Muscle of arm (tissue), 12 donors: Measurements from ENCODE around the gene LPP. TPM values are rescaled to one million over a fixed set of nuclear protein-coding genes. Genes with fewer than 3 reads are reported as not detected.

Experiments used
- DNase-seq: peaks from one replicate; pipeline ENCODE4 v3.0.0-alpha.2; 2013
- polyA plus RNA-seq, 12 donors: library from polyadenylated mRNA; unstranded; fragments of 120-200 nt; gene quantifications; one replicate each; pipeline ENCODE4 v1.2.1, GENCODE V29; 2013; ENCODE audit not compliant: insufficient read length in 12 of 12

Gene LPP
- polyA plus RNA-seq, 12 donors, result 13.8 to 39.6 (median 16.4) TPM; not detected in 1

DNA sequence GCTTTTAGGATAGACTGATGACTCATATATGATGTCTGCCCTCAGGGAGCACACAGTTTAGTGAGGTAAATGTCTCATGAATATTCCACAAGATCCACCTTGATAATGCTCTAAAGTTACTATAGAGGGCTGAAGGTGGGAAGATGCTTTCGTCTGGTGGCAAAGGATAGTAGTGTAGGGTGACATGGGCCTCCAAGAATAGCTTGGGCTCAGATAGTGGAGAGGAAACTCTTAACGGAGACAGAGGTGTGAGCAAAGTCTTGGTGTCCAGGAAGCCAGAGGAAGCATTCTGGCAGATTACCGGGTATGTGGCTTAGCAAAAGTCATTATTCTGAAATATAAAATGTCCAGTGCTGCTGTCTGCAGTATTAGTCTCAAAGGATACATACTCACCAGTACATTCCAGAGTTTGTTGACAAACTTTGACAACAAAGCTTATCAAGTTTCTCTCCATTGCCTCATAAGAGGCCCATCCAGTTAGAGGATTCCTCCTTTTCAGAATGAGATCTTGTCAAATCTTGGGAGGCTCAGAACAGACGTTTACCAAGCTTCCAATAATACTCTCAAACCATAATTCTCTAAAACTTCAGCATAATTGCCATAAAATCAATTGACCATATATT lies 316.7 kb downstream of the LPP start:
- DNase-seq, result no peak

DNA sequence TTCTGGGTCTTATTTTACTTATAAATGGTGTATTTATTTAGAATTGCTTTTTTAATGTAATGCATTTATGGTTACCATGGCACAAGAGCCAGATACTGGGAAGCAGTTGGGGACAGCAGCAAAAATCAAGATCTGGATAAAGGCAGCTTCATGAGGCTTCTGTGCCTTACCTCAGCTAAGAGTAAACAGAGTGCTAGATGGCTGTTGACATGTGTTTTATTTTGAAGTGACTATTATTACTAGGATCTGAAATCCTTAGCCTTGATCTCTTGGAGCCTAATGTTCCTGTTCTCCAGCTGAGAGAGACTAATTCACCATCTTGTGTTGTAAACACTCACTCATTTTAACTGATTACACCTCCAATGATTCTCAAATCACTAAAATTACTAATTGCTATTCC lies 317.8 kb downstream of the LPP start:
- DNase-seq, result no peak

DNA sequence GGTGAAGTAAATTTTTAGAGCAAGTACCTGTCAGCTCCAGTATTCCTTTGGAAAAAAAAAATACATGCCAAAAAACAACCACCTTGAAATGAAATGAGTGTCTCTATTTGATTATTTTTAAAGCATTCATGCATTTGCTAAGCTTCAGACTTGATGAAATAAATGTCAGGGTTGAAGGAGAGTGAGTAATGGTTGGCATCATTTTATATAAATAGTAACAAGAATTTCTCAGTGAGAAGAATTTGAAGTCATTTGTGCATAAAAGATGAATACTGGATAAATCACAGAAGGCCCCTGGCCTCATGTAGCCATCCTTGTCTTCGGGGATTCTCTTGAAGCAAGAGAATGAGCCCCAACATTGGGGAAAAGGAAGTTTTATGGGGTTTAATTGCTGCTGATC lies 318.4 kb downstream of the LPP start:
- no peak for DNase-seq

DNA sequence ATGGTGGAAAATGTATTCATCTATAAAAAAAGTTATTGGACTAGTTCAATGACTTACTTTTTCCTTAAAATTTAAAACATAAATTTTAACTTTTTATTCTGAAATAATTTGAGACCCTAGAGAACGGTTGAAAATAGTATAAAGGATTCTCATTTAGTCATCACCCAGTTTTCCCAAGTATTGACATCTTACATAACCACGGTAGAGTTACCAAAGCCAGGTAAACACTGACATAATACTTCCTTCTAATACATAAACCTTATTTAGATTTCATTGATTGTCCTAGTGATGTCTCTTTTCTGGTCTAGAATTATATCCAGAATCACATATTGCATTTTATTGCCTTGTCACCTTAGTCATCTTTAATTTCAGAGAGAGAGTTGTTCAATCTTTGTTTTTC lies 319.1 kb downstream of the LPP start:
- no peak for DNase-seq

DNA sequence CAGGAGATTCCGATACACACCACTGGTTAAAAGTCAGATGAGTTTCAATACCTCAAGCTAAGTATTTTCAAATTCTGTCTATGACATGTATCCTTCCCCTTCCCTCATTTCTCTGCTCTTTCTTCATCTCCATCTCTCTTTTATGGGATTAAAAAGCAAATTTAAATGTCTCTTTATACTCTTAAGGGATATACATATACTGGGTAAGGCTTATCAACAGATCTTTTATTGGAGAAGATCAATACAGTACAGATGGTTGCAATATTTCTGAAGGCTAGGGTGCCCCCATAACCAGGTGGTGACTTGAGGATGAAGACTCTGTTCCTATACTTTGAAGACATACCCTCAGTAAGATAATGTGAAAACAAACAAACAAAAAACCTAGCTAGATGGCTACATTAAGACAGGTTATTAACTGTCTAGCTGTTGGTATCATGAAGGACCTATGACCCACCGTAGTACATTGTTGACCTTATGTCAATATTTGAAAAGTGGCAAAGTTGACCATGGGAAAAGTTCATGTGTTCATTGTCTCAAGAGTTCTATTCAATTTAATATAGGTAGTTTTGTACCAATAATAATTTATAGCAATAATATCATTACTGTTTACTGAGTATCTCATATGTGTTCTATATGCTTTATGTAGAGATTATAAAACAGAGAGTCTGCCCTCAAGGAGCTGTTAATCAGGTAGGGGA lies 319.8 kb downstream of the LPP start:
- no peak for DNase-seq

DNA sequence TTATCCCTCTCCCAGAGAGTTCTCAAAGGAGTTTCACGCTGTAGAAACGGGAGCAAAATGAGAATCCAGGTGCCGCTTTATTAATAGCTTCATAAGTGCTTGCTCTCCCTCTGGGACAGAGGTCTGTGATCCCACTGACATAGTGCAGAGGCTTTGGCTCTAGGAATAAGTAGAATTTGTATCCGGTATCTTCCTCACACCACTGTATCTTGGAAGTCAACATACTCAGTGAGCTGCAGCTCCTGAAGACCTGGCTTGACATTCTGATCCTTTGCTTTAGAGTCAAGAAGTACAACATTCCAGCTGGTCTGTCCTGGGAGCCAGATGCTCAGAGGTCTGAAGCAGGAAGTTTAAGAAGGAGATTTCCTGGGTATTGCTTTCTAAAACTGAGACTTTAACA lies 323.0 kb downstream of the LPP start:
- peak; percentile 20 for DNase-seq

DNA sequence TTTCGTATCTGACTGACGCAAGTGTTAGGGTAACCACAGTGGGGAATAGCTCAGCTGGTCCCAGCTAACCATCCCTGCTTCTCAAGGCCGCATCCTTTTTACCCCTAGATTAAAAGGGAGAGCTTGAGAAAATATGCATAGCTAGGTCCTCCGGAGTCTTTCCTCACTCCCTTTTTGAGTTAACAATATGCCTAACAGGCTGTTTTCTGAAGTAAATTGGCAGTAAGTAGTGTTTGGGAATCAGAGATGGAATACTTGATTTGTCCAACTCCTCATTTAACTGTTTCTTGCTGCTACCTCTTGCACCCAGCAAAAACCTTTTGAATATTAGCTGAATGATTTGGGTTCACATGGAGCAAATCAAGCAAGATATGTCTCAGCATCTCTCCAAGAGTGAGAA lies 326.1 kb downstream of the LPP start:
- no peak for DNase-seq

DNA sequence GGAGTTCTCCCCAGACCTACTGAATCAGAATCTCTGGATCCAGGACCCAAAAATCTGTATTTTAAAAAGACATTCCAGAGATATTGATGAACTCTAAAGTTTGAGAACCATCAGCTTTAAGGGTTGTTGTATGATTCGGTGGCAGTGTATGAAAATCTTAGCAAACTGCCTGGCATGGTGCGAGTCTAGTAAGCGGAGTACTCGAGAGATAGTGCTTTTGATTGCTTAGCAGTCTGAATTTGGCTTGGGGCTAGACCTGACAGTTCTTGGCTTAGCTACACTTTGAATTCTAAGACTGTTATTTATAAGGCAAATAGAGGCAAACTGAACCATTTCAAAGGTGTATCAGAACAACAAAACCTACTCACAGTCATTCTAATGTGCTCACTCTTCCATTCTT lies 329.0 kb downstream of the LPP start:
- DNase-seq, result no peak

DNA sequence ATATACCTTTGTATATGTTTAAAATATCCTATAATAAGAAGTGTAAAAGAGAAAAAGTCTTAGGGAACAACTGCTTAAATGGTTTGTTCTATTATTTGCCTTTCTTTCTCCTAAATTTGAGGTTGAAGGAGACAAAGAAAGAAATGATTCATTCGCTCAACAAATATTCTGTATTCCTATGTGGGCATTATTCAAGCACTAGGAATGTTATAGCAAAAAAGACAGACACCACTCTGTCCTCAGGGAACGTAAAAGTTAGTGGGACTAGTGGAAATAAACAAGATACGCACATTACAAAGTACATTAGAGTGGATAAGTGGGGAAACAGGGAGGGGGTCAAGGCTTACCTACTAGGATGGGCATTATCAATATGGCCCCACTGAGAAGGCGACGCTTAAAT lies 332.2 kb downstream of the LPP start:
- no peak for DNase-seq

DNA sequence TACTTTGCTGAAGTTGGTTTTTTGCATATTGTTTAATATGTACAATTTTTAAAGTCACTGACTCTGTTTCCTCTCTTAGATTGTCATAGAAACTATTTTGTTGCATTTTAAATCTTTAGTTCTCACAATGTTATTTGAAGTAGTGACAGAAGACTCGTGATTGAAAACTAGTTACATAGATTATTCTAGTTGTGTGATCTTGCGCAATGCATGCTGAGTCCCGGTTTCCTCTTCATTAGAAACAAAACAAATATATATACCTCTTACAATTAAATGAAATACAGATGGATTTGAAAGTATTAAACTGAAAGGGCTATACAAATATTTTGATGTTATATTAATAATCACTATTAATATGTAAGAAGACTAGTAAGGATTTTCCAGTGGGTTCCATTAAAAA lies 333.0 kb downstream of the LPP start:
- DNase-seq, result no peak

DNA sequence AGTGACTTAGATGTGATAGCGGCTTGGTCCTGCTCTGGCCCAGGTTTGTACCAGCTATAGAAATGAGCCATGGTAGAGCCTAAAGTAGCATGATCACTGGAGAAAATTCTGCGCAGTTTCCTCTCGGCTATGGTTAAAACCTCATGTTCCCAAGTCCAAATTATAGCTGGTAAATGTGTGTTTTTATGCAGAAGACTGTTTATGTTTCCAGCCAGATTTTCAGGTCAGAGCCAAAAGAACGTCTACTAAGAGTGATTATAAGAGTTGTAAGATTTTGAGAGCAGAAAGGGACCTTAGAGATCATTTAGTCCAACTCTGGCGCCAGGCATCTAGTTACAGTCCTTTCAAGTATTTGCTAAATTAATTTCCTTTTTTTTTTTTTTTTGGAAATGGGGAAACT lies 333.7 kb downstream of the LPP start:
- no peak for DNase-seq

DNA sequence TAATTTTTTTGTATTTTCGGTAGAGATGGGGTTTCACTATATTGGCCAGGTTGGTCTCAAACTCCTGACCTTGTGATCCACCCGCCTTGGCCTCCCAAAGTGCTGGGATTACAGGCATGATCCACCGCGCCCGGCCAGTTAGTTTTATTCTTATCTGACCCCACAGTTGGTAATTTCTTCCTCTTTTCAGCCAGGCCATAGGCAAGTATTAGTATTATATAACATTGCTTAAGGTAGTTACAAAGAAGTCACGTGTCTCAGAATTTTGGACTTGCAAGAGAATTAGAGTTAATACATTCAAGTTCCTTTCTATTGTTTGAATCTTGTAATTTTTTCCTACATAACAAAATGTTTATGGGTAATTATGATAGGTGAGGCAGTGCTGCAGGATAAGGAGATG lies 334.8 kb downstream of the LPP start:
- no peak for DNase-seq

DNA sequence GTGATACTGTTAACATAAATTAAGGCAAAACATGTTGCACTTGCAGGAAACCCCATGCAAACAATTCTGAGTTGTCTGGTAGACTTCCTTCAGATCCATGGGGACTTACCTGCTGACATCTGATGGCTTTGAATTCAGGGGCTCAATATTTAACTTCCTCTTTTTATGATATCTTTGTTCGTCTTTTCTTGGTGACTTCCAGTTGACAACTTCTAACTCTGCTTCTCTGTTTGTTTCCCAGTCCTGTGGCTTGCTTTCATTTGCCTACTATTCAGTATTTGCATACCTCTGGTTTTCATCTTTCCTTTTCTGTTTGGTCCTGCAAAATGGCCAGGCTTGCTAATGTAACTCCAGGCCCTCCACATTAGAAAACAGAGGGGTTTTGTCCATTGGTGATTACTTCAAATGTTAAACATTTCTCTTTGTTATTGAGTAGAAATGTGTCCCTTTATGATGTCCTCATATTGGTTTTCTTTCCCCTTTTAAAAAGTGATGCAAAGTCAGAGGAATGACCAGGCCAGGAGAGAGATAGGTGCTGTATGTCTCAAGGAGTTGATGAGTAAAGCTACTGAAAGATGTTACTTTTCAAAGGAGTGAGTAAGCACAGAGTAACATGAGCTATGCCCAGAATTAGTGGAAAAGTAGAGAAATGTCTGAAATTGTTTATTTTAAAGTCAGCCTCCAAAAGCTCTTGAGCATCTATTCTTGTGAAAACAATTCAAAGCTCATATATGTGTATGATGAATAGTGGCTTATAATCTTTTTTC lies 335.9 kb downstream of the LPP start:
- no peak for DNase-seq

DNA sequence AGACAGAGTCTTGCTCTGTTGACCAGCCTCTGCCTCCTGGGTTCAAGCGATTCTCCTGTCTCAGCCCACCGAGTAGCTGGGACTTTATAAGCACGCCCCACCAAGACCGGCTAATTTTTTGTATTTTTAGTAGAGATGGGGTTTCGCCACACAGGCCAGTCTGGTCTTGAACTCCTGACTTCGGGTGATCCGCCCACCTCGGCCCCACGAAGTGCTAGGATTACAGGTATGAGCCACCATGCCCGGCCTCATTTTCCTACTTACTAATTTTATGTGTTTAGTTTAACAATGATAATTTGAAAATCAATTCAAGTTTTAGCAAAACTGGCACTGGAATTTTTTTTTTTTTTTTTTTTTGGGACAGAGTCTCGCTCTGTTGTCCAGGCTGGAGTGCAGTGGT lies 336.5 kb downstream of the LPP start:
- DNase-seq, result no peak

DNA sequence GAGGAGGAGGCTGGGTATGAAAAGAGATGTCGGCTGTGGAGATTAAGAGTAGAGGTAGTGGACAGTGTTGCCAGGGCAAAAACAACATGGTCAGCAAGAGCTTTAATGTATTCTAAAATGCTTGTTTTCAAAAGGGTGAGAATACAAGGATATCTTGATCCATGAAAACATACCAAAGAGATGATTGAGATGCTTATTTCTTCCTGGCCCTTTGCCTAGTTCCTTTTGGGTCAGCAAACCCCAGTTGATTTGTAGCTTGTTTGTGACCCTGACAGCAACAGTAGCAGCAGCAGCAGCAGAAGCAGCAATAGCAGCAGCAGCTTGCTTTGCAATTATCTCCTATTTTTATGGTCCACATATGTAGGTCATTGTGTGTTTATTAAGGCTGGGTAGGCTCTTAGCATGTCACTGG lies 337.3 kb downstream of the LPP start:
- no peak for DNase-seq

DNA sequence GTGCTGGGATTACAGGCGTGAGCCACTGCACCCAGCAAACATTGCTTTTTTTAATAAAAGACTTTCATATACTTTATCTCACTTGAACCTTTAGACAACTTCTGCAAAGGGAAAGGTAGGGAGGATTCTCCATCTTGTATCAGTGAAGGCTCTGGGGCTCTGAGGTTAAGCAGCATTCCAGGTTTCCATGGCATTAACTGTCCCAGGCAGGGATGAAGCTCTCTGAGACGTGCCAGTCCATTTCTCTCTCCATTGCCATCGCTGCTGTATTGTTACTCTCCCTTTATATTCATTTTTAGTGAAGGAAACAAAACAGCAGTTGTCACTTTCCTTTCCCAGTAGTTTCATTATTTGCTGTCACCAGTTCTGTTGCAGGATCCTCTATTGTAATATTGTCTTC lies 342.4 kb downstream of the LPP start:
- DNase-seq, result no peak

DNA sequence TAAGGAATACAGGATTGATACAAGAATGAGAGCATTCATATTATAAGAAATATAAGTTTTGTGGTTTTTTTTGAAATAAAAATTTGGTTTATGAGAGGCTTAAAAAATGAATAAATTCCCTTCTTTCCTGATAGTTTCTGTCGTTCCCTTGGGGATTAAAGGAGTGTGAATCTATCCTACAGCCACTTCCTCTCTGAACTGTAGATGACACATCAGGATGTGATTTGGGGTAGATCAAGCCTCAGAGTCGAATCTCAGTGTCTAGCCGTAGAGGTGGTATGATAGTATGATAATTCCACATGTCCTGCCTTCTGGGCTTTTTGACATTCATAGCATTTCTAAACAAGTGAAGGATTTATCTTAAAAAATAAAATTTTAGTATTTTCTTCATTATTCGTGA lies 343.1 kb downstream of the LPP start:
- no peak for DNase-seq

DNA sequence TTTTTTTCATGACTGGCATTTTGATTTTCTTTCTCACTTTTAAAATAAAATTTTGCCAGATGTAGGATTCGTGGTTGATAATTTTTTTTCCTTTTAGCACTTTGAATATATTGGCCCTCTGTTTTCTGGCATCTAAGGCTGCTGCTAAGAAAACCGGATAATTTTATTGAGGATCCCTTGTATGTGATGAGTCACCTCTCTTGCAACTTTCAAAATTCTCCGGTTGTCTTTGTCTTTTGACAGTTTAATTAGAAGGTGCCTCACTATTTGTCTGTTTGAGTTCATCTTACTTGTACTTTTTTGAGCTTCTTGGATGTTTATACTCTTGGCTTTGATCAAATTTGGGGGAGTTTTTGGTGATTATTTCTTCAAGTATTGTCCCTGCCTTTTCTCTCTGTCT lies 349.7 kb downstream of the LPP start:
- DNase-seq, result no peak

DNA sequence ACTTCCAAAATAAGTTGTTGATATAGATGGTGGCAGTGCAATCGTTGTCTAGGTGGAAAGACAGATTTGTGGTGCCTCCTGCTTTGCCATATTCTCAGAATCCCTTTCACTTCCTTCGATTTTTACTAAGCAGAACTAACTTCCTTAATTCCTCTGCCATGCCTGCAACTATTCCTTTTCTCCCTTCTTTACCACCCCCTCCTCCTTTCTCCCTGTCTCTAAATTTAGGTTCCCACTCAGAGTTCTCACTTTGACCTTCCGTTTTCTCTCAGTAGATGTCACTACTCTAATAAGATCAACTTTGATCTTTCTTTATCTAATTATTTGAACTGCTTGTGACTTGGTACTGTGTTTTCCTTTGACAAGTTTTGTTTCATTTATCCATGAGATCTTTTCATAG lies 351.2 kb downstream of the LPP start:
- DNase-seq, result no peak

DNA sequence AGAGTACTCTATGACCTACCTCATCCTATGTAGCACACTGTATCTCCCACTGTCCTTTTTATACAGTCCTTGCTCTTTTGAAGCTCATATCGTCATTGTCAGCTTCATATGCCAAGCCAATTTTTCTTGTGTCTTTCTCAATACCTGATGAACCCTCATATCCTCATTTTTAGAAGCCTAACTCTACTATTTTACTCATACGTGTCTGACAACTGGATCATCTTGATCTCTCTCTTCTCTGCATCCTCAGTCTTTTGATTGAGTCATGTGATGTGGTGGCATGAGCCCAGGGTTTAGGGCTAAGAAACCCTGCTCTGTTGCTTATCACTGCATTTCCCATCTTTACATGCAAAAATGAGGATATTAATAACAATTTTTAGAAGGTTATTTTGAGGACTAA lies 352.0 kb downstream of the LPP start:
- no peak for DNase-seq

DNA sequence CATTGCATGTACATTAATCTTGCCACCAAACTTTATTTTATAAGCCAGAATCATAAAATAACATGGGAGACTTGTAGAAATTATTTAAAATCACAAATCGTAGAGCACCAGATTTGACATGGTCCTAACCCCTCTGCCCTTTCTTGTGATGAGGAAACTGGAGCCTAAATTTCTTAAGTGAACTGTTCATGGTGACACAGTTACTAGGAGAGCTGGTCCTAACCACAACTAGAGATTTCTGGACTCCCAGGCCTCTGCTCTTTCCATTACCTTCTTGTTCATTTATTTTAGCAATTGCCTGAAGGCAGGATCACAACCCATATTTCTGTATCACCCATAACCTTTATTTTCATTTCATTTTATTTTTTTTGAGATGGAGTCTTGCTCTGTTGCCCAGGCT lies 352.5 kb downstream of the LPP start:
- no peak for DNase-seq

DNA sequence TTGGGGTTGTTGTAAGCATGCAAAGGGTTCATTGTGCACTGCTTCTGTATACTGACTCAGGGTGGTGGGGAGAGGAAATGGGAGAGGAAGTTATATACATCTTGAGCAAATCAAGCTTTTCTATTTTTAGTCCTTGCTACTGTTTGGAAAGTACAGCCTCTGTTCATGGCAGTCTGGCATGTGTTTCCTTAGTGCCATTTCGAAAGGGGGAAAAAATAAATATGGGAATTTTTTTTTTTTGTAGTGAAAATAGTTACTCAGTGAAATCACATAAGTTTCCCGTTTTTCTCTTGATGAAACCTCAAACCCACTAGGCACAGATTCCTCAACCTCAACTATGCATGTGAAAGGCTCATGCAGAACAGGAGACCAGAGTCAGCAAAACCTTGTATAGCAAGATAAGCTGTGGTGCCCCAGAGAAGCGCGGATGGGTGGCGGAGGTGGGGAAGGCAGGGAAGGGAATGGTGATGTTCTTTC lies 353.3 kb downstream of the LPP start:
- peak; percentile 10 for DNase-seq

DNA sequence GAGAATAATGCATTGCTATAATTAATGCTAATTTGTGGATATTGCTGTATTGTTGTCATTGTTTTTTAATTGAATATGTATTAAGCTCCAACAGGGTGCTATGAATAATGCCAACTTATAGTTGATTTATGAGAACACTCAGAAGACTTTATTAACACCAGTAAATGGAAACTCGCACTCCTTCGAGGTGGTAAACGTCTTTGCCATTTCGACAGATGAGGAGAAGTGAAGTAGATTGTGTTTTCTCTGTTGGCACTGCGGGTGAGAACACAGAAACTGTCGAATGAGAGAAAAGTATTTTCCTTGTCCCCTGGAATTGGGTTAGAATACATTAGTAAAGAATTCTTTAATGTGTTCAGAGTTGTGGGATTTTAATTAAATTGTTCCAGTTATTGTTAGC lies 354.5 kb downstream of the LPP start:
- no peak for DNase-seq
